ENCODE measurements around the gene EID2B. TPM values are rescaled to one million over a fixed set of nuclear protein-coding genes. Genes with fewer than 3 reads are reported as not detected.

Gene EID2B
- total and polyA plus RNA-seq, 2 of the 13 experiments (the other 11 are each of a cell fraction or from before 2014, with no cell fraction given), result 2.5 to 3.7 TPM

GRCh38 chr19:39554701-39555311 is 22.2 kb upstream of the EID2B start:
- FAIRE-seq, result no peak
- intact Hi-C loops (cut with micrococcal nuclease; ENCODE audit: unreplicated experiment) (no loop called here), in situ Hi-C loops (cut with HindIII; ENCODE audit: extremely low pct_ligation_motif_present, low pct_unique_long_range_greater_than_20kb) (loop anchor here (5.0 kb wide), 1 partner anchor 117 kb away; no protein-coding TSS in a partner anchor)
- ATAC-seq, result no peak
- POLR2A ChIA-PET, result no interaction called here
- CTCF ChIA-PET (ENCODE audit: low intra/inter-chr PET ratio, low total read pairs), result no interaction called here
- Histone ChIP-seq H3K27ac (ENCODE audit: extremely low read length, insufficient read depth, low read length) (no peak overlapping the region), H3K36me3 (replicated peaks in 1 of 2; ENCODE audit: control insufficient read depth in 1 of 2, insufficient read depth in 2 of 2, low read length in 2 of 2) (no peaks in the 10 kb centered on the region), H3K27me3 (ENCODE audit: control insufficient read depth in 1 of 2, insufficient read depth in 2 of 2, low read length in 2 of 2) (no peaks in the 10 kb centered on the region; a peak in 1 of 5 replicates), H3K4me2 (ENCODE audit: low read depth, low read length) (no peak overlapping the region), H3K9ac (ENCODE audit: insufficient read depth, low read depth, low read length) (no peak overlapping the region), H3K9me3 (ENCODE audit: low read length) (no peaks in the 10 kb centered on the region), H3K4me3 (replicated peaks in 1 of 3; ENCODE audit: insufficient read depth in 1 of 3, low read depth in 2 of 3, low read length in 3 of 3) (no peak overlapping the region), H3K79me2 (ENCODE audit: insufficient read depth, low read length) (no peaks in the 10 kb centered on the region), H3K4me1 (ENCODE audit: insufficient read depth, low read length) (peaks cover 26% of the 10 kb centered on the region), H2AFZ (ENCODE audit: low read length) (no peak overlapping the region), H4K20me1 (ENCODE audit: insufficient read depth, low read length) (no peaks in the 10 kb centered on the region)
- DNase-seq (ENCODE audit: low spot score), result no peak
- TF ChIP-seq HINFP (CRISPR knock-in tag; IDR thresholded peaks at IDR 0.05; ENCODE audit: low read depth), result no peak
- TF ChIP-seq POLR2AphosphoS5 (IDR thresholded peaks at IDR 0.05; ENCODE audit: low read depth, low read length), result no peak
- TF ChIP-seq ZNF879 (CRISPR knock-in tag; IDR thresholded peaks at IDR 0.05), result no peak
- peak; percentile 42; the same call in 1 of the 2 replicates for TF ChIP-seq RAD51 (IDR thresholded peaks at IDR 0.05; ENCODE audit: borderline replicate concordance)
- BruUV-seq (replicated peaks), result no TSS peak
- WGBS (ENCODE audit: low lambda C conversion rate), result 0% methylated on average over 4 of the region's 4 CpGs

- Histone ChIP-seq H3K27me3 (ENCODE audit: control insufficient read depth in 1 of 2, insufficient read depth in 2 of 2, low read length in 2 of 2) (no peaks in the 10 kb centered on the region; a peak in 1 of 5 replicates), H3K79me2 (ENCODE audit: insufficient read depth, low read length) (no peaks in the 10 kb centered on the region), H3K9ac (ENCODE audit: insufficient read depth, low read depth, low read length) (no peak overlapping the region), H3K9me3 (ENCODE audit: low read length) (no peaks in the 10 kb centered on the region), H4K20me1 (ENCODE audit: insufficient read depth, low read length) (no peaks in the 10 kb centered on the region), H3K4me2 (ENCODE audit: low read depth, low read length) (no peak overlapping the region), H2AFZ (ENCODE audit: low read length) (no peak overlapping the region), H3K4me3 (replicated peaks in 1 of 3; ENCODE audit: insufficient read depth in 1 of 3, low read depth in 2 of 3, low read length in 3 of 3) (no peak overlapping the region), H3K36me3 (replicated peaks in 1 of 2; ENCODE audit: control insufficient read depth in 1 of 2, insufficient read depth in 2 of 2, low read length in 2 of 2) (no peaks in the 10 kb centered on the region), H3K27ac (ENCODE audit: extremely low read length, insufficient read depth, low read length) (no peak overlapping the region), H3K4me1 (ENCODE audit: insufficient read depth, low read length) (peaks cover 10% of the 10 kb centered on the region)
- FAIRE-seq, result no peak
- ATAC-seq, result no peak
- POLR2A ChIA-PET, result no interaction called here
- CTCF ChIA-PET (ENCODE audit: low intra/inter-chr PET ratio, low total read pairs), result interaction anchor here (3.5 kb wide), 1 partner anchor 119 kb away, joined by 49 read pairs; no protein-coding TSS in a partner anchor
- in situ Hi-C loops (cut with HindIII; ENCODE audit: extremely low pct_ligation_motif_present, low pct_unique_long_range_greater_than_20kb), result loop anchor here (5.0 kb wide), 1 partner anchor 119 kb away; no protein-coding TSS in a partner anchor
- DNase-seq (ENCODE audit: low spot score), result no peak
- 4% methylated on average over 5 of the region's 7 CpGs for WGBS (ENCODE audit: low lambda C conversion rate)
- BruUV-seq (replicated peaks), result no TSS peak
- intact Hi-C loops (cut with micrococcal nuclease; ENCODE audit: unreplicated experiment), result no loop called here
- no peak for TF ChIP-seq KLF11 (CRISPR knock-in tag; IDR thresholded peaks at IDR 0.05)
- no peak for TF ChIP-seq ZNF850 (CRISPR knock-in tag; conservative IDR thresholded peaks at IDR 0.05)
- no peak for TF ChIP-seq TBX3 (IDR thresholded peaks at IDR 0.05; ENCODE audit: borderline replicate concordance)
- no peak for TF ChIP-seq HIVEP1 (CRISPR knock-in tag; IDR thresholded peaks at IDR 0.05)
- TF ChIP-seq NFE2 (CRISPR knock-in tag; IDR thresholded peaks at IDR 0.05), result no peak
Observed at GRCh38 chr19:39553082-39553652, 20.5 kb upstream of the EID2B start.

Data from HepG2 (cell line).